ENCODE measurements around the gene TULP1.
A peak's percentile ranks its signal among the peaks of the same experiment; 100 is the strongest.
"Not testable (repeated sequence)": the region's sequence is repeated elsewhere in the genome, so short reads cannot be mapped to it uniquely, and the experiment has no call there.

TULP1 gene

GRCh38 chr6:35512740-35513139, at the start of gene TULP1:
TULP1 (minus strand) TSS chr6:35512896; CDS start chr6:35512858, 38 bp downstream.
- H3K9me3 Mint-ChIP-seq = no peaks in the 10 kb centered on the region
- no peak for ATAC-seq
- H3K4me1 Mint-ChIP-seq = peaks cover 14% of the 10 kb centered on the region
- DNase-seq = no peak
- peak within 1 kb of the TSS in 1 of 2 donors; percentile 52 for H3K4me3 Mint-ChIP-seq
- H3K27me3 Mint-ChIP-seq = peaks cover 44% of the 10 kb centered on the region
- peak within 1 kb of the TSS in 1 of 2 donors; percentile 91 for H3K27ac Mint-ChIP-seq

GRCh38 chr6:35562060-35562459, 49.4 kb upstream of the TULP1 start:
- no peak for ATAC-seq
- H3K27me3 Mint-ChIP-seq = no peaks in the 10 kb centered on the region
- no peak overlapping the region for H3K27ac Mint-ChIP-seq
- no peak overlapping the region for H3K4me3 Mint-ChIP-seq
- H3K9me3 Mint-ChIP-seq = no peaks in the 10 kb centered on the region
- no peak for DNase-seq
- H3K4me1 Mint-ChIP-seq = no peaks in the 10 kb centered on the region

- no peaks in the 10 kb centered on the region for H3K27me3 Mint-ChIP-seq
- H3K4me1 Mint-ChIP-seq = no peaks in the 10 kb centered on the region
- ATAC-seq (no peak), DNase-seq (no peak)
- no peak overlapping the region for H3K4me3 Mint-ChIP-seq
- no peaks in the 10 kb centered on the region for H3K9me3 Mint-ChIP-seq
- H3K27ac Mint-ChIP-seq = no peak overlapping the region
These were observed 48.4 kb upstream of the TULP1 start for GRCh38 chr6:35561113-35561512.

- Mint-ChIP-seq H3K27me3 (no peaks in the 10 kb centered on the region), H3K9me3 (no peaks in the 10 kb centered on the region), H3K27ac (no peak overlapping the region), H3K4me3 (no peak overlapping the region), H3K4me1 (no peaks in the 10 kb centered on the region)
- DNase-seq = no peak
- no peak for ATAC-seq
These were observed 45.9 kb upstream of the TULP1 start for GRCh38 chr6:35558571-35558970.

- H3K4me1 Mint-ChIP-seq = no peaks in the 10 kb centered on the region
- H3K9me3 Mint-ChIP-seq = no peaks in the 10 kb centered on the region
- DNase-seq (no peak), ATAC-seq (no peak)
- no peak overlapping the region for H3K27ac Mint-ChIP-seq
- no peaks in the 10 kb centered on the region for H3K27me3 Mint-ChIP-seq
- H3K4me3 Mint-ChIP-seq = no peak overlapping the region
These were observed 44.5 kb upstream of the TULP1 start for GRCh38 chr6:35557239-35557638.

- H3K4me3 Mint-ChIP-seq = no peak overlapping the region
- peaks cover 5 to 7% of the 10 kb centered on the region in 2 donors for H3K9me3 Mint-ChIP-seq
- DNase-seq (no peak), ATAC-seq (no peak)
- no peak overlapping the region for H3K27ac Mint-ChIP-seq
- H3K27me3 Mint-ChIP-seq = no peaks in the 10 kb centered on the region
- H3K4me1 Mint-ChIP-seq = peaks cover 4% of the 10 kb centered on the region
These were observed 42.1 kb upstream of the TULP1 start for GRCh38 chr6:35554811-35555210.

- Mint-ChIP-seq H3K9me3 (peaks cover 5 to 7% of the 10 kb centered on the region in 2 donors), H3K4me3 (no peak overlapping the region), H3K4me1 (peaks cover 4% of the 10 kb centered on the region), H3K27ac (no peak overlapping the region), H3K27me3 (no peaks in the 10 kb centered on the region)
- ATAC-seq (no peak), DNase-seq (no peak)
These were observed 40.6 kb upstream of the TULP1 start for GRCh38 chr6:35553315-35553714.

GRCh38 chr6:35552285-35552917, 39.7 kb upstream of the TULP1 start:
- Mint-ChIP-seq H3K9me3 (peaks cover 5 to 7% of the 10 kb centered on the region in 2 donors), H3K27ac (no peak overlapping the region), H3K4me1 (peaks cover 4% of the 10 kb centered on the region), H3K27me3 (no peaks in the 10 kb centered on the region), H3K4me3 (no peak overlapping the region)
- ATAC-seq = peak; percentile 43
- DNase-seq = peak; percentile 52 to 68

- H3K4me1 Mint-ChIP-seq = peaks cover 4% of the 10 kb centered on the region
- DNase-seq = no peak
- H3K27ac Mint-ChIP-seq = no peak overlapping the region
- H3K27me3 Mint-ChIP-seq = peaks cover under 1% of the 10 kb centered on the region
- no peak overlapping the region for H3K4me3 Mint-ChIP-seq
- ATAC-seq = no peak
- H3K9me3 Mint-ChIP-seq = peaks cover 5 to 7% of the 10 kb centered on the region in 2 donors
These were observed 37.7 kb upstream of the TULP1 start for GRCh38 chr6:35550437-35550836.

GRCh38 chr6:35547676-35548075, 35.0 kb upstream of the TULP1 start:
- Mint-ChIP-seq H3K27ac (no peak overlapping the region), H3K4me3 (no peak overlapping the region), H3K27me3 (peaks cover 6% of the 10 kb centered on the region), H3K9me3 (peaks cover 5 to 7% of the 10 kb centered on the region in 2 donors), H3K4me1 (peaks cover 14% of the 10 kb centered on the region)
- ATAC-seq (no peak), DNase-seq (no peak)

GRCh38 chr6:35544769-35545361, 32.2 kb upstream of the TULP1 start:
- H3K4me1 Mint-ChIP-seq = peaks cover 10% of the 10 kb centered on the region
- H3K9me3 Mint-ChIP-seq = peaks cover 0 to 7% of the 10 kb centered on the region in 2 donors
- H3K27ac Mint-ChIP-seq = peak overlapping the region in 1 of 2 donors; percentile 65
- ATAC-seq (no peak), DNase-seq (no peak)
- H3K4me3 Mint-ChIP-seq = no peak overlapping the region
- H3K27me3 Mint-ChIP-seq = peaks cover 6% of the 10 kb centered on the region

- peaks cover 6% of the 10 kb centered on the region for H3K27me3 Mint-ChIP-seq
- no peak for DNase-seq
- no peak for ATAC-seq
- no peak overlapping the region for H3K4me3 Mint-ChIP-seq
- H3K27ac Mint-ChIP-seq = no peak overlapping the region
- peaks cover 0 to 7% of the 10 kb centered on the region in 2 donors for H3K9me3 Mint-ChIP-seq
- peaks cover 10% of the 10 kb centered on the region for H3K4me1 Mint-ChIP-seq
These were observed 30.9 kb upstream of the TULP1 start for GRCh38 chr6:35543459-35544193.

- no peak for DNase-seq
- H3K27me3 Mint-ChIP-seq = peaks cover 6% of the 10 kb centered on the region
- no peak overlapping the region for H3K4me3 Mint-ChIP-seq
- no peak overlapping the region for H3K27ac Mint-ChIP-seq
- peaks cover 10% of the 10 kb centered on the region for H3K4me1 Mint-ChIP-seq
- H3K9me3 Mint-ChIP-seq = peaks cover 0 to 7% of the 10 kb centered on the region in 2 donors
- no peak for ATAC-seq
These were observed 29.1 kb upstream of the TULP1 start for GRCh38 chr6:35541836-35542235.

- Mint-ChIP-seq H3K4me3 (no peak overlapping the region), H3K4me1 (peaks cover 15% of the 10 kb centered on the region), H3K9me3 (peaks cover 0 to 7% of the 10 kb centered on the region in 2 donors), H3K27me3 (peaks cover 12% of the 10 kb centered on the region), H3K27ac (no peak overlapping the region)
- no peak for ATAC-seq
- DNase-seq = no peak
These were observed 26.5 kb upstream of the TULP1 start for GRCh38 chr6:35539223-35539622.

- not testable (repeated sequence) for H3K27ac Mint-ChIP-seq, H3K4me3 Mint-ChIP-seq, DNase-seq, H3K9me3 Mint-ChIP-seq, H3K4me1 Mint-ChIP-seq, ATAC-seq
- H3K27me3 Mint-ChIP-seq = peaks cover 12% of the 10 kb centered on the region
These were observed 23.2 kb upstream of the TULP1 start for GRCh38 chr6:35535847-35536246.

All from stimulated activated naive CD8-positive, alpha-beta T cell treated with anti-CD3 and anti-CD28 coated beads, Interleukin-15, amount 100 ng/mL, for 72 hours (primary cell).